HG03342 (cell line): ENCODE measurements around the gene LIPG.
"Not testable (repeated sequence)": the region's sequence is repeated elsewhere in the genome, so short reads cannot be mapped to it uniquely, and the experiment has no call there.

ENCODE experiments used
- ATAC-seq: cut with Tn5 transposase; IDR thresholded peaks from one replicate; pipeline ENCODE4 v1.9.1; 2021; ENCODE audit warnings: mild to moderate bottlenecking, moderate library complexity; ENCODE audit not compliant: unreplicated experiment

The LIPG gene

DNA sequence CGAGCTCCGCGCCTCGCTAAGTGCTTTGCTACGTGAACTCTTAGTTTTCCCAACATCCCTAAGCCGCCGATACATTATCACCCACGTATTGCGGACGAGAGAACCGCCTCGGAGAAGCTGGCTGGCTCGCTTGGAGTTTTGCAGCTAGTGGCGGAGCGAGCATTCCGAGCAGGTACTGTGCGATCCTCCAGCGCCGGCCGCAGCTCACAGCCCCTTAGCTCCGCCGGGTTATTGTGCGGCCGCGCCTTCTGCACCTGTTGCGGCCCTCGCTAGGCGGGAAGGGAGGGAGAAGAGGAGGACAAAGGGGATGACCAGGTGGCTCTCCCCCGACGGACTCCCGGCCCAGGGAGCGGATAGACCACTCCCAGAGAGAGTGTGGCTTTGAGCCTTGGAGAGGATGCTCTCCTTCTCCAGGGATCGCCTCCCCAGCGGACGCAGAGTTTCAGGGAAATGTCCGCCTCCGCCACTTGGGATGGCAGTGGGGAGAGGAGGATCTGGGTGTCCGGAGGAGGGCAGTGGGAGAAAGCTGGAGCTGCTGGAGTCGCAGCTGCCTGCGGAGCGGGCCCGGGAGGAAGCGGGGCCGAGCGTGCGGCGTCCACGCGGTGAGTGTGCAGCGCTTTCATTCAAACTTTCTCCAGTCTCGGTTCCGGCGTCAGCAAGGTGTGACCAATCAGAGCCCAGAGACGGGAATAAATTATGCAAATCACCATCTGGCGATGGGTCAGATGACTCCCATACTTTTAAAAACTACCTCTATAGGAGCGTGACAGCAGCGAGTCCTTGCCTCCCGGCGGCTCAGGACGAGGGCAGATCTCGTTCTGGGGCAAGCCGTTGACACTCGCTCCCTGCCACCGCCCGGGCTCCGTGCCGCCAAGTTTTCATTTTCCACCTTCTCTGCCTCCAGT lies at the start of gene LIPG:
LIPG (plus strand) TSS at position 769 of the 905 bp plus-strand sequence. CDS start 252 bp downstream, outside the sequence.
- ATAC-seq: peak; percentile 66

DNA sequence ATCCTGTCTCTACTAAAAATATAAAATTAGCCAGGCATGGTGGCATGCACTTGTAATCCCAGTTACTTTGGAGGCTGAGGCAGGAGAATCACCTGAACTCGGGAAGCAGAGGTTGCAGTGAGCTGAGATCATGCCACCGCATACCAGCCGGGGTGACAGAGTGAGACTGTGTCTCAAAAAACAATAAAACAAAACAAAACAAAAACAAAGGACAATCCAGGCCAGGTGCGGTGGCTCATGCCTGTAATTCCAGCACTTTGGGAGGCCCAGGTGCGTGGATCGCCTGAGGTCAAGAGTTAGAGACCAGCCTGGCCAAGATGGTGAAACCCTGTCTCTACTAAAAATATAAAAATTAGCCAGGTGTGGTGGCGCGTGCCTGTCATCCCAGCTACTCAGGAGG lies 49.0 kb upstream of the LIPG start:
- not testable (repeated sequence) for ATAC-seq

DNA sequence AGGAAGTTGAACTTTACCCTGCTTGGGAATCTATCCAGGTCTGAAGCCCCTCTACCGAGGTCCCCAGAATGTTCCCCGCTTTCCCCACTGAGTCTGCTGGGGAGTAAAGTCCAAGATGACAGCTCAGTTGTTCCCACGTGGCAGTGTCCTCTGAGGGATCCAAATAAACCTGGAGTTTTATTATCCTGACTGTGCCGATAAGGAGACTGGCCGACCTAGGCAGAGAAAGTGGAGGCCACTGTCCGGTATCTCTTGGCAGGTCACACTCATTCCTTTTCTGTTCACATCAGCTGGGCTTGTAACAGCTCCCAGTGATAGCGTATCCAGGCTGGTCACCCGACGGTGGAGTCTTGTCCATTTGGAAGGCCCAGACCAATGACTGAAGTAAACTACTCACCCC lies 47.3 kb upstream of the LIPG start:
- ATAC-seq: no peak

DNA sequence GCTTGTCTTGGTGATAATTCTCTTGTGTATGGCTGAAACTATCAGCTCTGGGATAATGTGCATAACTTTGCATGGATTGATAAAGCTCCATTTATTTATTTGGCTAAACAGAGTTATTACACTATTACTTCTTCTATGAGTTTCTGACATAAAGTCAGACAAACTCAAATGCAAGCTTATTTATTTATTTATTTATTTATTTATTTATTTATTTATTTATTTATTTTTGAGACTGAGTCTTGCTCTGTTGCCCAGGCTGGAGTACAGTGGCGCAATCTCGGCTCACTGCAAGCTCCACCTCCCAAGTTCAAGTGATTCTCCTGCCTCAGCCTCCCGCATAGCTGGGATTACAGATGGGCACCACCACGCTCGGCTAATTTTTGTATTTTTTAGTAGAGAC lies 46.9 kb upstream of the LIPG start:
- ATAC-seq: not testable (repeated sequence)

DNA sequence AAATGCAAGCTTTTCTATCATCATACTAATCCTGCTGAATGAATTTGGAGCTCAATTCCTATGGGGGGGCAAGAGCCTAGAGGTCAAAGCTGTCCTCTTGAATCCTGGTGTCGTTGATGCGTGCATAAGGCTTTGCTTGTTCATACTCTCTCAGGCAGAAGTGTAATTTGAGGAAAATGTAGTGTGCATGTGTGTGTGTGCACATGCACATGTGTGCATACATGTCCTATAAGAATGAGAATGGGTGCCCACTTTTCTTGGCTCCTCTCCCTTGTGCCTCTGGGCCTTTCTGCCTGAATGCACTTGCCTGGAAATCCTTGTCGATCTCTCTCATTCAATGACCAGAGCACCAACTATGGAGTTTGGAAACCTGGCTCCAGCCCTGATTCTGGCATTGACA lies 46.3 kb upstream of the LIPG start:
- no peak for ATAC-seq

DNA sequence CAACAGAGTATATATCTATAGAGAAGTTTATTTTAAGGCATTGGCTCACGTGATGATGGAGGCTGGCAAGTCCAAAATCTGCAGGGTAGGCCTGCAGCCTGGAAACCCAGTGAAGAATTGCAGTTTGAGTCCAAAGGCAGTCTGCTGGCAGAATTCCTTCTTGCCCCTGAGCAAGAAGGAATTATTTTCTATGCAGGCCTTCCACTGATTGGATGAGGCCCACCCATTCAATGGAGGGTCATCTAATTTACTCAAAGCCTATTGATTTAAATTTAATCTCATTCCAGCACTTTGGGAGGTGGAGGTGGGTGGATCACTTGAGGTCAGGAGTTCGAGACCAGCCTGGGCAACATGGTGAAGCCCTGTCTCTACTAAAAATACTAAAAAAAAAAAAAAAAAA lies 44.4 kb upstream of the LIPG start:
- no peak for ATAC-seq

DNA sequence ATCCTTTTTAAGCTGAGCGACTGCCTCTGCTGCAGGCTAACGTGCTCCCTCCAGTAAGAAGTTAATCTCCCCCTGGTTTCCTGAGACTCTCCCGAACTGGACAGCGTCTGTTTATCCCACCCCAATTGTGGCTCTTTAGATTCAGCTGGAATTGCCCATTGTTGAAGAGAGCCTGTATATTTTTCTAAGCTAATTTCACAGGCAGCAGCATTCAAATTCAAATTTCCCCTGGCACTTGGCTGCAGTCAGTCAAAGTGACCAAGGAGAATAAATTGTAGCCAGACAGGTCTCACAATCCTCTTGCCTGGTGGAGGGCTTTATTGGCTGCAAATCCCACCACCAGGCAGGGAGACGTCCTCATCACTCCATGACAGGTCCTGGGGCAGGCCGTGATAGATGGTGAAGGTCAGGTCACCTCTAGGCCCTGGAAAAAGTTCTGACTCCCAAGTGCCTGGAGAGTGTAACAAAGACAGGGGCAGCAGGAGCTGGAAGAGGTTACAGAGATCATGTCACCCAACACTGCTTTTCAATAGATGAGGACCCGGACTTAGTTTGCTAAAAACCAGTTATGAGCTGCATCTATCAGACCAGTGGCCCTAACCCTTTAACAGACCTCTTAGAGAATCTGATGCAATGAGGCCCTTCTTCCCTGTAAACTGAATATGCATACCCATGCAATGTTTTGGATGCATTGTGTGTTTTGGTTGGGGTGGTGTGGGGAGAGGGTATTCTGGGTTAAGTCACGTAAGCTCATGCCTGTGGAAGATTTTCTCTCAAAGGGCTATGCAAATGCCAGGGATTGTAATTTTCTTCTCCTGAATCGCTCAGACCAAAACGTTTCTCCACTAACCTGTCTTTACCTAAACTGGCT lies 42.5 kb upstream of the LIPG start:
- ATAC-seq: no peak

DNA sequence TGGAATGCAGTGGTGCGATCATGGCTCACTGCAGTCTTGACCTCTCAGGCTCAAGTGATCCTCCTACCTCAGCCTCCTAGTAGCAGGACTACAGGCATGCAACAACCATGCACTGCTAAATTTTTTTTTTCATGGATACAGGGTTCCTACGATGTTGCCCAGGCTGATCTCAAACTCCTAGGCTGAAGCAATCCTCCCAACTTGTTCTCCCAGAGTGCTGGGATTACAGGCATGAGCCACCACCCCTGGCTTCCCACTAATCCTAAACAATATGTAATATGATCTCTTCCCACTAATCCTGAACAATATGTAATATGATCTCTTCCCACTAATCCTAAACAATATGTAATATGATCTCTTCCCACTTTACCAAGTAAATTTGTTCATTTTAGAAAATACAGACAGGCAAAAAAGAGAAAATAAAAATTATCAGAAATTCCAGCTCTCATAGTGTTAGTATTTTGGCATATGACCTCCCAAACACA lies 41.2 kb upstream of the LIPG start:
- no peak for ATAC-seq

DNA sequence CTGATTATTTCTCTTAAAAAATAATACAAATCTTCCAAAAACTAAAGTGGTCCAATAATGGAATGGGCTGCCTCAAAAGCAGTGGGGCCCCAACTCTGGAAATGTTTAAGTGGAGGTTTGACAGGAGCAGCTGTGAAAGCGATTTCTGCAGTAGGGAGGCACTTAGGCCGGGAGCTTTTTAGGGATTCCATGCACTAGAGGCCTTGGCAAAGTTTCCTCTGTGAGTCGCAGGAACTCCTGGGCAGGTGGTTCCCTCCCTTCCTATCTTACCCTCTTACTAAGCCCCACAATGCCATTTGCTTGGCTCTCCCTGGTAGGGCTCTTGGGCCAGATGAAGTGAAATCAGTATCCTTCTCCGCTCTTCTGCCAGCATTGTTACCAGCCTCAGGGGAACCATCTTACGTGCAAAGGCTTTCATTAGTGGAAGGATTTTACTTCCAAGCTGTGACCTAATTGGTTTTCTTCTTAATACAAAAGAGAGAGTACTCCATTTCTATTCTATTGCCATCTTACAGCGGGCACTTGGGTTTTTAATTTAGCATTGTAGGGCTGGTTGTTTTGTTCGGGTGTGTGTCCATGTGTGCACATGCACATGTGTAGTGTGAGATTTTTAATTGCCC lies 40.5 kb upstream of the LIPG start:
- no peak for ATAC-seq

DNA sequence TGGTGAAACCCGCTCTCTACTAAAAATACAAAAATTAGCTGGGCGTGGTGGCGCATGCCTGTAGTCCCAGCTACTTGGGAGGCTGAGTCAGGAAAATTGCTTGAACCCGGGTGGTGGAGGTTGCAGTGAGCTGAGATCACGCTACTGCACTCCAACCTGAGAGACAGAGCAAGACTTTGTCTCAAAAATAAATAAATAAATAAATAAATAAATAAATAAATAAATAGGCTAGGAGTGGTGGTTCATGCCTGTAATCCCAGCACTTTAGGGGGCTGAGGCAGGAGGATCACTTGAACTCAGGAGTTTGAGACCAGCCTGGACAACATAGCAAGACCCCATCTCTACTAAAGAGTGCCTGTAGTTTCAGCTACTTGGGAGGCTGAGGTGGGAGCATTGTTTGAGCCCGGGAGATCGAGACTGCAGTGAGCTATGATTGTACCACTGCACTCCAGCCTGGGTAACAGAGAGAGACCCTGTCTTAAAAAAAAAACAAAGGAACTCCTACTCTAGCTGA lies 38.2 kb upstream of the LIPG start:
- ATAC-seq: not testable (repeated sequence)

DNA sequence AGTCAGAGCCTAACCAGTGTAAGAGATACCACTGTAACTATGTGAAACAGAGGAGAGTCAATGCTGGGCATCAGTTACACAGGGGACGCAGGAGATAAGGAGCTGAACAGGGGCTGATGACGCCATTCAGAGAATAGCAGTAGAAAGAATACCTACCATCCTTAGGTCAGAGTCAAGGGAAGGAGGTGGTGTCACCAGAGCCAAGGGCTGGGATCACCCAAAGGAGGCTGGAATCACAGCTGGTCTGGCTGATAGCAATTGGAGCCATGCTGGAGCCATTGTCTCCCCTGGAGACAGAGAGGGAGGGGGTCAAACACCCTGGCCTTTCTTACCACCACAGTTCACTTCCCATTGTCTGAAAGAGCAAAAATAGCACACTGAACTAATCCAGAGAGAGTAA lies 37.5 kb upstream of the LIPG start:
- no peak for ATAC-seq

DNA sequence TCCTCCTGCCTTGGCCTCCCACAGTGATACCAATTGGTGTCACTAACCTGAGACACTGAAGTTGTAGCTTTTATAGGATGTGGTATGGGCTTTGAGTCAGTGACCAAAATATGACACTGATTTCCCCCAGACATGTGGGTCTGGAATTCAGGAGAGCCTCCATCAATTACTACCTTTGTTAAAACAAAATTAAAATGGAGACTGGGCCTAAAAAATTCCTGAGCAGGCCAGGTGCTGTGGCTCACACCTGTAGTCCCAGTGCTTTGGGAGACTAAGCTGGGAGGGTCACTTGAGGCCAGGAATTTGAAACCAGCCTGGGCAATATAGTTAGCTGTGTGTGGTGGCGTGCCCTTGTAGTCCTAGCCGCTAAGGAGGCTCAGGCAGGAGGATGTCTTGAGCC lies 36.9 kb upstream of the LIPG start:
- ATAC-seq: no peak

DNA sequence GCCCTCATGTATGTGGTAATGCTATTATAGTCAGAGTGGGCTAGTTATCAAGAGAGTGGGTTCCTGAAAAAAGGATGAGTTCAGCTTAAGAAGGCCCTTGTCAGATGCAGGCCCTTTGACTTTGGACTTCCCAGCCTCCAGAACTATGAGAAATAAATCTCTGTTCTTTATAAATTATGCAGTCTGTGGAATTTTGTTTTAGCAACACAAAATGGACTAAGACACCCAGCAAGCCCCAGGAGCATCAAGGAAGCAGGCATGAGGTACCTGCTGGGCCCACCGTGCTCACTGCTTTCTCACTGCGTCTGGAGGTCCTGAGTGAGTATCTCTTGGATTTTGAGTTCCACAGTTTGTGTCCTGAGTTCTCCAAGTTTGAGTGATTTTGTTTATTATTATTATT lies 35.9 kb upstream of the LIPG start:
- no peak for ATAC-seq

DNA sequence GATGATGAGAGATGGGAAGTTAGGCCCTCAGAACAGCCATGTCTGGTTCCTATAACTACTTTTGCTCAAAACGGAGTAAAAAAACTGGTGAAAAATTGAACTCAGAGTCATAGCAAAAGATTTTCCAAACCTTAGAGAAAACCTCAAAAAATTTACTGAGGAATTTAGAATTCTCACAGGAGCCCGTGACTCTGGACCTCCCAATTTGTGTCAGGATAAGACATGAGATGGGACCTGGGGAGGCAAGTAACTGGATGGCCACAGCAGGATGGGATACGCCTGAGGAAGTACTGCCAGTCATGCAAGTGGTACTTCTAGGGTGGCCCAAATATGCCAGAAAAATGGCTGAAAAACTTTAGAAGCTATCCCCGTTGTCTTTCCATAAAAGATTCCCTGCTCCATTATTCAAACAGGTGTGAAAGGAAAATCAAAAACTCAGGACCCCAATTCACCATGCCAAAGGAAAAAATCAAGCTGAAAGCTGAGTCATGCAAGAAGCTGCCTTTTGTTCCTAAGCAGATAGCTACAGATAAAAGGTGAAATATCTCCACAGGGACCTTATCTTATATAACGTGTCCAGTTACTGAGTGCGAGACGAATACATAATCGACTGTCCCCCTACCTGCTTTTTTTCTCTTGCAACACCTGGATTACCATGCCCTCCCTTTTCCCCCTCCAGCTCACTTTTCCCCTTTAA lies 34.1 kb upstream of the LIPG start:
- no peak for ATAC-seq

DNA sequence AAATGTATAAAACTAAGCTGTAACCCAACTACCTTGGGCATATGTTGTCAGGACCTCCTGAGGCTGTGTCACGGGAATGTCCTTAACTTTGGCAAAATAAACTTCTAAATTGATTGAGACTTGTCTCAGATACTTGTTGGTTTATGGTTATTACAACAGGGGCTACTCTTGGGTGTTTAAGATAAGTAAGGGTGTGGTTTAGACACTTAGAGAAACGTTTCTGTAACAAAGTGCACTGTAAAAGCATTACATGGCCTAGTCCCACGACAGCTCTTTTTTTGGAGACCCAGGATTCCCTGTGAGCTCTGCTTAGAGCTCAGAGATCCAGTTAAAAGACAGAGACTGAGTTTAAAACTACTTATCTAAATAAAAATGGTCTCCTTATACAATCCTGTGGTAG lies 32.3 kb upstream of the LIPG start:
- no peak for ATAC-seq

DNA sequence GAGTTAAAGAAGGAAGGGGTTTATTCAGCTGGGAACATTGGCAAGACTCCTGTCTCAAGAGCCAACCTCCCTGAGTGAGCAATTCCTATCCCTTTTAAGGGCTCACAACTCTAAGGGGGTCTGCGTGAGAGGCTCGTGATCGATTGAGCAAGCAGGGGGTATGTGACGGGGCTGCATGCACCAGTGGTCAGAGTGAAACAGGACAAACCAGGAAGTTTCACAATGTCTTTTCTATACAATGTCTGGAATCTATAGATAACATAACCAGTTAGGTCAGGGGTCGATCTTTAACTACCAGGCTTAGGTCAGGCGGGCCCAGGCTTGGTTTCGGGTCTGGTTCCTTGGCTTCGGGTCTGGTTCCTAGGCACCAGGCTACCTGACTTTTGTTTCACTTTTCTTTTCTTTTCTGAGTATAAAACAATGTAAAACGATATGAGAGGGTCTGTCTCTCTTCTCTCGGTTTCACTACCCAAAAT lies 30.1 kb upstream of the LIPG start:
- no peak for ATAC-seq

DNA sequence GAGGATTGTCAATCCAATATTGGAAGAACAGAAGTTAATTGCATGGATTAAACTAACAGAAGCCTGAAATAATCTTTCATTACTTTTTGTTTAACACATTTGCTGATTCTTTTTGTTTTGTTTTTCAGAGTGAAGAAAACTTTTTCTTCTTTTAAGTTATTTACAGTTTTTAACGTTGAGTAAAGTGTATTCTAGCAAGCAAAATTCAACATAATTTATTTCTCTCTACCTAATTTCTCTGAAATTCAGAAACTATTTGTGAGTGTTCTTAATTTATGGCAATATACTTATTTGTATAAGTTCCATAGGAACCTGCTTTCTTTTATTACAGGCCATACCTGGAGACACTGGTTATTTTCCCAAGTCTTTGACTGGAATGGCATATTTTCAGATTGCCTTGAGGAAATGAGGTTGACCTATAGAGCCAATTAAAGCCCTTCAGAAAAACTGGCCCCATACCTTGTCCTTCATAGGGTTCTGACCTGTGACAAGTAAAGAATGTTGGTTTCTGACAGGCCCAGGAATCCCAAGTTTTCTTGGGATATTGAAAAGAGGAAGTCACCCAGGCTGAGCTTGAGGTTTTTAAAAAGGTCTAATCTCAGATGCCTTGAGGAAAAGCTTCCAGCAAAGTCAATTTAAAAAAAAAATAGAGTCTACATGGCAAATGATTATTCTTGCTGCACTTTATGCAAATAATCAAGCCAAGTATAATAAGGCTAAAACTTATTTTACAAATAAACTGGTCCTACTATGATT lies 26.8 kb upstream of the LIPG start:
- ATAC-seq: no peak

DNA sequence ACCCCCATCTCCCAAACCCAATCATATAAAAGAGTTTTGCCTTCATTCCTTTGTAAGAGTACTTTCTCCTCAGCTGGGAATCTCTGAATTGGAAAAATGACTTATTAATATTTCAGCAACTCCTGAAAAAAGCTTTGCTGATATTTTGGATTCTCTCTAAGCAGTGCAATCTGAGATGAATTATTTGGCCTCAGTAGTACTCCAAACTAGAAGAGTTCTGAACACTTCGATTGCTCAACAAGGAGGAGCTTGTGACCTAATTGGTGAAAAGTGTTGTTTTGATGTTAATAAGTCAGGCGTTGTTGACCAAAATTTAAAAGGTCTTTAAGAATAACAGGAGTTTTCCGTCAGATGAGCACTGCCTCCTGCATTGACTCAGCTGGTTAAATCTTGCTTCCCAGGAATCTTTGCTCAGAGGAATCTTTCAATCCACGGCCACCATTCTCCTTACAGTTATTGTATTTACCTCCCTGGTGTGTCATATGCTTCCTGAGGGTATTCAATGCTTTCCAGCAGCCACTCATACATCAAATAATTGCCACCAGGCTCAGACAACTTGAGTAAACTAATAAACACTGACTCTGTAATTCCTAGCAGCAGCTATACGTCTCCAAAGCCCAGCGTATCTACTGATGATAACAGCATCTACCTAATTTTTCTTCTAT lies 24.5 kb upstream of the LIPG start:
- ATAC-seq: no peak

DNA sequence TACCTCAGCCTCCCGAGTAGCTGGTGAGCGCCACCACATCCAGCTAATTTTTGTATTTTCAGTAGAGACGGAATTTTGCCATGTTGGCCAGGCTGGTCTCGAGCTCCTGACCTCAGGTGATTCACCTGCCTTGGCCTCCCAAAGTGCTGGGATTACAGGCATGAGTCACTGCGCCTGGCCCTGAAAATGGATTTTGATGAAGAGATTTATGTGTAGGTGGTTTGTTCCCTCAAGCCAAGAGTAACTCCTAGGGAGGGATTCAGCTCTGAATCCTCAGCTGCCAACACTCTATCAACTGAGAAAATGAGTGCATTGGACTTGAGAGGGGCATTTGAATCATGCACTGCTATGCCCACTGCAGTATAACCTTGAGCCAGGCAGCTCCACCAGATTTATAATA lies 17.5 kb upstream of the LIPG start:
- no peak for ATAC-seq
